Immature natural killer cell (primary cell): ENCODE measurements around the gene KCNA4. TPM values are rescaled to one million over a fixed set of nuclear protein-coding genes. Genes with fewer than 3 reads are reported as not detected.
"Not testable (repeated sequence)": the region's sequence is repeated elsewhere in the genome, so short reads cannot be mapped to it uniquely, and the experiment has no call there.

Experiments used
- DNase-seq, 3 donors: peaks; one replicate each; pipeline ENCODE4 v3.0.0; 2022; ENCODE audit warnings: mixed read lengths in 1 of 3
- H3K27ac Mint-ChIP-seq, 6 donors: one replicate each; pipeline ENCODE4 v1.8.0; 2020; ENCODE audit warnings: mixed read lengths in 6 of 6, mild to moderate bottlenecking in 5 of 6, inconsistent platforms in 4 of 6, moderate library complexity in 3 of 6
- H3K27me3 Mint-ChIP-seq, 3 donors: one replicate each; pipeline ENCODE4 v1.8.0; 2020 to 2021; ENCODE audit warnings: low read depth in 3 of 3, mild to moderate bottlenecking in 3 of 3, mixed read lengths in 3 of 3, moderate library complexity in 3 of 3, inconsistent platforms in 1 of 3
- H3K36me3 Mint-ChIP-seq, 3 donors: one replicate each; pipeline ENCODE4 v1.8.0; 2020; ENCODE audit warnings: mixed read lengths in 3 of 3, inconsistent platforms in 2 of 3, mild to moderate bottlenecking in 2 of 3
- H3K4me1 Mint-ChIP-seq, 2 donors: one replicate each; pipeline ENCODE4 v1.8.0; 2020; ENCODE audit warnings: inconsistent platforms in 2 of 2, mild to moderate bottlenecking in 2 of 2, mixed read lengths in 2 of 2, moderate library complexity in 1 of 2
- H3K4me3 Mint-ChIP-seq, 5 donors: one replicate each; pipeline ENCODE4 v1.8.0; 2020; ENCODE audit warnings: mild to moderate bottlenecking in 5 of 5, mixed read lengths in 5 of 5, inconsistent platforms in 3 of 5, moderate library complexity in 3 of 5
- H3K9me3 Mint-ChIP-seq, 6 donors: one replicate each; pipeline ENCODE4 v1.8.0; 2020; ENCODE audit warnings: mild to moderate bottlenecking in 6 of 6, mixed read lengths in 6 of 6, inconsistent platforms in 4 of 6, moderate library complexity in 3 of 6
- polyA plus RNA-seq, 3 donors: library from polyadenylated mRNA; unstranded; fragments of 300-500 nt; fragmentation: Illumina TruSeq; gene quantifications; one replicate each; pipeline ENCODE4 v1.2.3, GENCODE V29; 2021

Gene KCNA4
- polyA plus RNA-seq, 3 donors from 2014 or later: not detected

- H3K36me3 Mint-ChIP-seq, DNase-seq, H3K27ac Mint-ChIP-seq, H3K27me3 Mint-ChIP-seq, H3K4me1 Mint-ChIP-seq, H3K4me3 Mint-ChIP-seq: not testable (repeated sequence)
- H3K9me3 Mint-ChIP-seq: peaks cover 1 to 39% (median 24%) of the 10 kb centered on the region in 6 donors
Measured at GRCh38 chr11:29975580-29975979, 41.2 kb downstream of the KCNA4 start.

- DNase-seq: no peak
- H3K4me1 Mint-ChIP-seq: no peaks in the 10 kb centered on the region
- H3K36me3 Mint-ChIP-seq: no peaks in the 10 kb centered on the region
- no peak overlapping the region for H3K4me3 Mint-ChIP-seq
- peaks cover 0 to 16% (median 5%) of the 10 kb centered on the region in 6 donors for H3K9me3 Mint-ChIP-seq
- H3K27me3 Mint-ChIP-seq: peaks cover 0 to 3% (median 1%) of the 10 kb centered on the region in 3 donors
- no peak overlapping the region for H3K27ac Mint-ChIP-seq
Measured at GRCh38 chr11:29963796-29964195, 53.0 kb downstream of the KCNA4 start.

- H3K36me3 Mint-ChIP-seq: no peaks in the 10 kb centered on the region
- H3K4me1 Mint-ChIP-seq: no peaks in the 10 kb centered on the region
- H3K4me3 Mint-ChIP-seq: no peak overlapping the region
- H3K27me3 Mint-ChIP-seq: peaks cover 0 to 3% (median 1%) of the 10 kb centered on the region in 3 donors
- H3K9me3 Mint-ChIP-seq: peaks cover 0 to 16% (median 5%) of the 10 kb centered on the region in 6 donors
- no peak for DNase-seq
- no peak overlapping the region for H3K27ac Mint-ChIP-seq
Measured at GRCh38 chr11:29963036-29963435, 53.8 kb downstream of the KCNA4 start.

DNA sequence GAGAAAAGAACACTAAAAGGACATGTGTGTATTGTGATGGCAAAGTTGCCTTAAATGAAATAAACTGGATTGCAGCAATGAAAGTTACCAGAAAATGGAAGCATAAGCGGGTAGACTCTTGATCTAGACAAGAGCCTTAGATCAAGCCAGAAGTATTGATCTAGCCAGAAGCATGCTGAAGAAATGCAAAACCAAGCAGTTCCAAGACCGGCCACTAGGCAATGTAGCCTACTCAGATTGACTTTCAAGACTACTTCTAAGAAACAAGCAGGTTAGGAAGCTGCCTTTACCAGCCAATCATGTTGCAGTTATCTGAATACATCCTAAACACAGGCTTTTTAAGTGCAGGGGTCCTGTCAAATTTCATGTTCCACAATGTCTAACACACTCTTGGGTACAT lies 54.6 kb downstream of the KCNA4 start:
- H3K4me3 Mint-ChIP-seq: no peak overlapping the region

More for the DNA sequence above, 54.6 kb downstream of the KCNA4 start:
- H3K4me1 Mint-ChIP-seq: no peaks in the 10 kb centered on the region
- DNase-seq: no peak
- H3K36me3 Mint-ChIP-seq: no peaks in the 10 kb centered on the region
- H3K9me3 Mint-ChIP-seq: peaks cover 0 to 22% (median 6%) of the 10 kb centered on the region in 6 donors
- H3K27ac Mint-ChIP-seq: no peak overlapping the region
- peaks cover 0 to 3% (median 1%) of the 10 kb centered on the region in 3 donors for H3K27me3 Mint-ChIP-seq

Other genes starting within 250 kb of the KCNA4 start
- gene FSHB, start 214.0 kb upstream of the KCNA4 start, polyA plus RNA-seq: not detected